Measurements from ENCODE around the gene DDX5.
"Not testable (repeated sequence)": the region's sequence is repeated elsewhere in the genome, so short reads cannot be mapped to it uniquely, and the experiment has no call there.

Gene DDX5

GRCh38 chr17:64492481-64493109, 13.5 kb downstream of the DDX5 start:
- peak; percentile 66 for DNase-seq (ENCODE audit: low read depth)

- DNase-seq (ENCODE audit: low read depth), result peak; percentile 39
Observed at GRCh38 chr17:64491994-64492393, 14.1 kb downstream of the DDX5 start.

- peak; percentile 66 for DNase-seq (ENCODE audit: low read depth)
Observed at GRCh38 chr17:64491034-64491860, 14.8 kb downstream of the DDX5 start.

- no peak for DNase-seq (ENCODE audit: low read depth)
Observed at GRCh38 chr17:64488301-64488700, 17.8 kb downstream of the DDX5 start.

GRCh38 chr17:64484380-64484779, 21.7 kb downstream of the DDX5 start:
- no peak for DNase-seq (ENCODE audit: low read depth)

GRCh38 chr17:64480951-64481350, 25.1 kb downstream of the DDX5 start:
- no peak for DNase-seq (ENCODE audit: low read depth)

GRCh38 chr17:64477849-64478248, 28.2 kb downstream of the DDX5 start:
- no peak for DNase-seq (ENCODE audit: low read depth)

GRCh38 chr17:64472564-64472963, 33.5 kb downstream of the DDX5 start:
- no peak for DNase-seq (ENCODE audit: low read depth)

GRCh38 chr17:64471440-64471839, 34.6 kb downstream of the DDX5 start:
- no peak for DNase-seq (ENCODE audit: low read depth)

GRCh38 chr17:64470625-64471024, 35.5 kb downstream of the DDX5 start:
- DNase-seq (ENCODE audit: low read depth), result no peak

GRCh38 chr17:64466834-64467233, 39.3 kb downstream of the DDX5 start:
- not testable (repeated sequence) for DNase-seq (ENCODE audit: low read depth)

GRCh38 chr17:64466019-64466735, 39.9 kb downstream of the DDX5 start:
- no peak for DNase-seq (ENCODE audit: low read depth)

- DNase-seq (ENCODE audit: low read depth), result no peak
Observed at GRCh38 chr17:64461788-64462187, 44.3 kb downstream of the DDX5 start.

- DNase-seq (ENCODE audit: low read depth), result no peak
Observed at GRCh38 chr17:64460955-64461354, 45.1 kb downstream of the DDX5 start.

GRCh38 chr17:64459818-64460217, 46.3 kb downstream of the DDX5 start:
- not testable (repeated sequence) for DNase-seq (ENCODE audit: low read depth)

- peak; percentile 93 for DNase-seq (ENCODE audit: low read depth)
Observed at GRCh38 chr17:64459284-64459747, 46.8 kb downstream of the DDX5 start.

GRCh38 chr17:64458756-64459155, 47.3 kb downstream of the DDX5 start:
- no peak for DNase-seq (ENCODE audit: low read depth)

GRCh38 chr17:64457156-64457555, 48.9 kb downstream of the DDX5 start:
- peak; percentile 17 for DNase-seq (ENCODE audit: low read depth)

GRCh38 chr17:64455993-64456885, 49.9 kb downstream of the DDX5 start:
- peak; percentile 33 for DNase-seq (ENCODE audit: low read depth)

GRCh38 chr17:64449545-64449944, 56.5 kb downstream of the DDX5 start:
- no peak for DNase-seq (ENCODE audit: low read depth)

GRCh38 chr17:64448665-64449512, 57.2 kb downstream of the DDX5 start, which contains the start of gene MILR1:
Gene MILR1 (plus strand): TSS chr17:64449115. CDS start chr17:64449169, 54 bp downstream.
- peak; percentile 86 for DNase-seq (ENCODE audit: low read depth)
